ENCODE measurements around the gene NDST1. TPM values are rescaled to one million over a fixed set of nuclear protein-coding genes. Genes with fewer than 3 reads are reported as not detected.

NDST1 gene
- total RNA-seq, 6 donors from 2014 or later, result 81.7 to 265 (median 166) TPM

DNA sequence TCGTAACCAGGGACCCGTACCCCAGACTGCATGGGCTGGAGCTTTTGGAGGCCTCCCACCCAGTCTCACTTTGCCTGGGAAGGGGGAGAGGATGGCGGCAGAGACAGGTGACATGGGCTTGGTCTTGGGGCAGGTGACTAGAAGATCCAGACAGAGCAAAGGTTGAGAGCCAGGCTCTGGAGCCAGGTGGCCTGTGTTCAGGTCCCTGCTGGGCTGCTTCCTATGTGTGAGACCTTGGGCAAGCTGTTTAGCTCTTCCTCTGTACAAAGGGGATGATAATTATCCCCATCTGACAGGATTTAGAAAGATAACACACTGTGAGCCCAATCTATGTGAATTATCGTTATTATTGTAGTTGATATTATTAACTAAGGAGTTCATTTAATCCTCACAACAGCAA is 16.1 kb upstream of the NDST1 start:
- H3K27ac ChIP-seq, result peak overlapping the region; percentile 5 to 98 (median 62)
- no peaks in the 10 kb centered on the region for H3K27me3 ChIP-seq
- ATAC-seq (ENCODE audit: low FRiP score in 2 of 2) (no peak), DNase-seq (no peak)
- H3K4me1 ChIP-seq, result peaks cover 61 to 71% (median 63%) of the 10 kb centered on the region in 4 donors
- no peaks in the 10 kb centered on the region for H3K9me3 ChIP-seq
- peaks cover 0 to 6% (median 0%) of the 10 kb centered on the region in 4 donors for H3K36me3 ChIP-seq
- TF ChIP-seq EP300 (IDR thresholded peaks at IDR 0.05) (no peak), POLR2A (IDR thresholded peaks at IDR 0.05) (no peak), POLR2AphosphoS5 (IDR thresholded peaks at IDR 0.05) (no peak)
- TF ChIP-seq, protein P1, sequence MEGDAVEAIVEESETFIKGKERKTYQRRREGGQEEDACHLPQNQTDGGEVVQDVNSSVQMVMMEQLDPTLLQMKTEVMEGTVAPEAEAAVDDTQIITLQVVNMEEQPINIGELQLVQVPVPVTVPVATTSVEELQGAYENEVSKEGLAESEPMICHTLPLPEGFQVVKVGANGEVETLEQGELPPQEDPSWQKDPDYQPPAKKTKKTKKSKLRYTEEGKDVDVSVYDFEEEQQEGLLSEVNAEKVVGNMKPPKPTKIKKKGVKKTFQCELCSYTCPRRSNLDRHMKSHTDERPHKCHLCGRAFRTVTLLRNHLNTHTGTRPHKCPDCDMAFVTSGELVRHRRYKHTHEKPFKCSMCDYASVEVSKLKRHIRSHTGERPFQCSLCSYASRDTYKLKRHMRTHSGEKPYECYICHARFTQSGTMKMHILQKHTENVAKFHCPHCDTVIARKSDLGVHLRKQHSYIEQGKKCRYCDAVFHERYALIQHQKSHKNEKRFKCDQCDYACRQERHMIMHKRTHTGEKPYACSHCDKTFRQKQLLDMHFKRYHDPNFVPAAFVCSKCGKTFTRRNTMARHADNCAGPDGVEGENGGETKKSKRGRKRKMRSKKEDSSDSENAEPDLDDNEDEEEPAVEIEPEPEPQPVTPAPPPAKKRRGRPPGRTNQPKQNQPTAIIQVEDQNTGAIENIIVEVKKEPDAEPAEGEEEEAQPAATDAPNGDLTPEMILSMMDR (IDR thresholded peaks at IDR 0.05), result no peak
- WGBS, 2 donors, result 65 to 78% methylated on average over 1 to 4 of the region's 4 CpGs
- H3K4me3 ChIP-seq, result no peak overlapping the region

DNA sequence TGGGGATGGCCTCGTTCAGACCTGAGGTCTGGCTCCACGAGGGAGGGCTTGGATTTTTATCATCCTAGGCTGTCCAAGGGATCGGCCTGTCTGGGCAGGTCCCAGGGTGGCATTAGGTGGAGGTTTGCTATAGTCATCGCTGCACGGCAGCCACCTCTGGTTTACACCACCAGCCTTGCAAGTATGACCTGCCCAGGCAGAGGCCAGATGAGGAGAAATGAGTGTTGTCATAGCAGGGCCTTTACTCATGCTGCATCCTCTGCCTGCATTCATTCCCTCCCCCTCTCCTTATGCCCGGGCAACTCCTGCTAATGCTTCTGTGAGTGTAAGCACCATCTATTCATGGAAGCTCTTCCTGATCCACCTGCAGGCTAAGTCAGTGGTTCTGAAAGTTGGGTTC is 15.3 kb upstream of the NDST1 start:
- TF ChIP-seq POLR2A (IDR thresholded peaks at IDR 0.05) (no peak), EP300 (IDR thresholded peaks at IDR 0.05) (no peak), POLR2AphosphoS5 (IDR thresholded peaks at IDR 0.05) (no peak)
- TF ChIP-seq, protein P1 (IDR thresholded peaks at IDR 0.05), result no peak
- DNase-seq, result no peak
- Histone ChIP-seq H3K9me3 (no peaks in the 10 kb centered on the region), H3K27me3 (no peaks in the 10 kb centered on the region), H3K27ac (peak overlapping the region in 3 of 4 donors; percentile 41 to 98 (median 65)), H3K4me1 (peaks cover 61 to 71% (median 63%) of the 10 kb centered on the region in 4 donors), H3K36me3 (peaks cover 0 to 6% (median 0%) of the 10 kb centered on the region in 4 donors), H3K4me3 (no peak overlapping the region)
- WGBS, 2 donors, result 69 to 79% methylated on average over 4 to 6 of the region's 6 CpGs
- no peak for ATAC-seq (ENCODE audit: low FRiP score in 2 of 2)

DNA sequence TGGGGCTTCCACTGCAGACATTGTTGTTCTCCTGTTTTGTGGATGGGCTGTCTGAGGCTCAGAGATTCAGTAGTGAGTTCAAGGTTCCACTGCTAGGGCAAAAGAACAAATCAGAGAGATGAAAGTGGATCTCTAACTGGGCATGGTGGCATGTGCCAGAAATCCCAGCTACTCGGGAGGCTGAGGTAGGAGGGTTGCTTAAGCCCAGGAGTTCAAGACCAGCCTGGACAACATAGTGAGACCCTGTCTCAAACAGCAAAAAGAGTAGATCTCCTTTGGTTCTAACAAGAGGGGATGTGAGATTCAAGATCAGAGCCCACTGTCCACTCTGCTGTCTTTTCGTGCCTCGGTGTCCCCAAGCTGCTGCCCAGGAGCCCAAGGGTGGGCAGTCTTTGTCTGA is 11.8 kb upstream of the NDST1 start:
- Histone ChIP-seq H3K4me1 (peaks cover 61 to 71% (median 63%) of the 10 kb centered on the region in 4 donors), H3K27me3 (no peaks in the 10 kb centered on the region), H3K4me3 (no peak overlapping the region), H3K27ac (peak overlapping the region; percentile 61 to 84 (median 83)), H3K9me3 (no peaks in the 10 kb centered on the region), H3K36me3 (peaks cover 0 to 6% (median 0%) of the 10 kb centered on the region in 4 donors)
- no peak for ATAC-seq (ENCODE audit: low FRiP score in 2 of 2)
- DNase-seq, result no peak
- 84 to 87% methylated on average over 3 of the region's 3 CpGs for WGBS, 2 donors
- TF ChIP-seq POLR2A (IDR thresholded peaks at IDR 0.05) (no peak), POLR2AphosphoS5 (IDR thresholded peaks at IDR 0.05) (no peak), EP300 (IDR thresholded peaks at IDR 0.05) (no peak)
- TF ChIP-seq, protein P1 (IDR thresholded peaks at IDR 0.05), result no peak

DNA sequence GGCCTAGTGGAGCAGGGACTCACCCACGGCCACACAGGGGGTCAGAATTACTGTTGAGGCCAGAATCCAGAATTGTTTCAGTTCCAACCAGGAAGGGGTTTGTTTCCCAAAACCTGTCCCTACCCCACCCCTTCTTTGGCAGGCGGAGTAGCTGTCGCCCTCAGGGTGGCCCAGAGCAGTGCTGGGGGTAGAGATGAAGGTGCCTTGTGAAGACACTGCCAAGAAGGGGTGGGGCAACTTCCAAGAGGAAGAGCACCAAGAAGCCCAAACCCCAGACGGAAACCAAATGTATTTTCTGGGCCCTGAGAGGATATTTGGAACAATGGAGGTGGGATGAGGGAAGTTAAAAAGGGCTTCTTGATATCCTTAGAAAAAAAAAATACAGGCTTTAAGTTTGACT is 11.4 kb upstream of the NDST1 start:
- no peaks in the 10 kb centered on the region for H3K27me3 ChIP-seq
- H3K36me3 ChIP-seq, result peaks cover 0 to 6% (median 0%) of the 10 kb centered on the region in 4 donors
- 52 to 59% methylated on average over 4 of the region's 4 CpGs for WGBS, 2 donors
- no peak overlapping the region for H3K4me3 ChIP-seq
- DNase-seq (no peak), ATAC-seq (ENCODE audit: low FRiP score in 2 of 2) (no peak)
- no peaks in the 10 kb centered on the region for H3K9me3 ChIP-seq
- peaks cover 59 to 70% (median 63%) of the 10 kb centered on the region in 4 donors for H3K4me1 ChIP-seq
- H3K27ac ChIP-seq, result peak overlapping the region; percentile 61 to 84 (median 83)
- TF ChIP-seq, protein P1 (IDR thresholded peaks at IDR 0.05), result no peak
- TF ChIP-seq POLR2A (IDR thresholded peaks at IDR 0.05), result no peak
- TF ChIP-seq EP300 (IDR thresholded peaks at IDR 0.05), result no peak
- TF ChIP-seq POLR2AphosphoS5 (IDR thresholded peaks at IDR 0.05), result no peak
